DOHH2 (cell line): ENCODE measurements around the gene THEM4.
A peak's percentile ranks its signal among the peaks of the same experiment; 100 is the strongest.

Experiments
- H3F3A ChIP-seq: fragments of 200-600 bp; sonication (generic), shearing (Covaris generic); 2 replicates; pipeline ENCODE4 v1.6.0; 2016; ENCODE audit warnings: antibody characterized with exemption, mild to moderate bottlenecking; ENCODE audit not compliant: control insufficient read depth, insufficient read depth
- H3K27ac ChIP-seq: fragments of 200-600 bp; sonication (generic); 2 replicates; pipeline ENCODE4 v1.5.1; 2014; ENCODE audit warnings: low read depth, mild to moderate bottlenecking, low read length, moderate library complexity
- H3K27me3 ChIP-seq: fragments of 200-600 bp; sonication (generic); 2 replicates; pipeline ENCODE4 v1.6.1; 2014; ENCODE audit warnings: mild to moderate bottlenecking, low read length, mixed read lengths; ENCODE audit not compliant: control insufficient read depth
- H3K36me3 ChIP-seq: fragments of 200-600 bp; sonication (generic); 2 replicates; pipeline ENCODE4 v1.6.1; 2014; ENCODE audit warnings: mild to moderate bottlenecking, low read length, moderate library complexity, mixed read lengths; ENCODE audit not compliant: control insufficient read depth
- H3K4me1 ChIP-seq: fragments of 200-600 bp; sonication (generic); 2 replicates; pipeline ENCODE4 v1.6.1; 2014; ENCODE audit warnings: mild to moderate bottlenecking, low read length, mixed read lengths; ENCODE audit not compliant: control insufficient read depth
- H3K4me2 ChIP-seq: fragments of 200-600 bp; sonication (generic); 2 replicates; pipeline ENCODE4 v1.6.0; 2014; ENCODE audit warnings: mild to moderate bottlenecking, low read length, moderate library complexity
- H3K4me3 ChIP-seq: fragments of 200-600 bp; sonication (generic); 2 replicates; pipeline ENCODE4 v1.5.1; 2014; ENCODE audit warnings: mild to moderate bottlenecking, low read length, mixed read lengths
- H3K79me2 ChIP-seq: fragments of 200-600 bp; sonication (generic); 2 replicates; pipeline ENCODE4 v1.6.1; 2014; ENCODE audit warnings: mild to moderate bottlenecking, low read length, mixed read lengths; ENCODE audit not compliant: control insufficient read depth
- H3K9me2 ChIP-seq: fragments of 200-600 bp; sonication (generic); replicated peaks from 2 replicates; pipeline ENCODE4 v1.6.1; 2014; ENCODE audit warnings: mild to moderate bottlenecking, low read length, mixed read lengths; ENCODE audit not compliant: control insufficient read depth
- H3K9me3 ChIP-seq: fragments of 200-600 bp; sonication (generic); 2 replicates; pipeline ENCODE4 v1.6.1; 2014; ENCODE audit warnings: antibody characterized with exemption, low read length, mixed read lengths; ENCODE audit not compliant: control insufficient read depth, insufficient read depth
- H4K20me1 ChIP-seq: fragments of 200-600 bp; sonication (generic); 2 replicates; pipeline ENCODE4 v1.6.0; 2014; ENCODE audit warnings: low read depth, mild to moderate bottlenecking, antibody characterized with exemption, low read length, moderate library complexity; ENCODE audit not compliant: control insufficient read depth, insufficient read depth
- CTCF ChIP-seq: fragments of 200-600 bp; sonication (generic); IDR thresholded peaks from one replicate; pipeline ENCODE4 v1.5.1; 2014; ENCODE audit warnings: antibody characterized with exemption, mild to moderate bottlenecking, low read depth, low read length; ENCODE audit not compliant: poor library complexity, severe bottlenecking
- EZH2phosphoT487 ChIP-seq: fragments of 200-600 bp; sonication (generic); IDR thresholded peaks from 2 replicates; pipeline ENCODE4 v1.6.1; 2017; ENCODE audit warnings: borderline replicate concordance, mild to moderate bottlenecking, antibody characterized with exemption, low read length, moderate library complexity, mixed read lengths

Gene THEM4

DNA sequence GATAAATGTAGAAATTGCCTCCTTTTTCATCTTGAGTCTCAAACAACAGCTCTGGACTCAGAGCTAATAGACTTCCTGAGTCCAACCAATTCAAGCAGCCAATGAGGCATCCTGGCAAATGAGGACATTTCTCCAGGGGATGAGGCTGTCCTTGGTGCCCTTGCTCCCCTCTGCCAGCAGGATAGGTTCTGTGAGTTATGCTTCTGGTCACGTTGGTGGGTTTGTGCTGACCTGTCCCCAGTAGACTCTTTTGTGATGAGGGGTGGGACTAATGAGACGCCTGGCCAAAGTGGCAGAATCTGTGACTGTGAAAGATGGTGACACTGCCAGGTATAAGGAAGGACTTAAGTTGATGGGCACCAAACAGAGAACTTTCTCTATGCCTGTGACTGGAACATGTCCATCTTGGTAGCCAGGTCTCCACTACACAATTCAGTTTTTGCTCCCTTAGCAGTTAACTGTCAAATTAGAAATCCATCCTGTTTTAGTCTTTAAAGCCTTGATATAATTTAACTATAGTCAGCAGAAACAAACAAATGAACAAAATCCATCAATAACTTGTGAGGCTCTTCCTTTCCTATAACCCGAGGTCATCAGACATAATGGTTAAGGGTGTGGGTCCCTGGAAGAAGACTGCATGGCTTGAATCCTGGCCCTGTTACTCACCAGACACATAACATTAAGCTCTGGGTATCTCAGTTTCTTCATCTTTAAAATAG, 35.7 kb upstream of the THEM4 start:
- Histone ChIP-seq H3K4me1 (peaks cover 80% of the 10 kb centered on the region), H3K36me3 (no peaks in the 10 kb centered on the region), H3K4me3 (peak overlapping the region; percentile 14), H3K27ac (no peak overlapping the region; the same call in 1 of the 2 replicates), H3K79me2 (no peaks in the 10 kb centered on the region), H3K9me2 (no peaks in the 10 kb centered on the region), H3K27me3 (no peaks in the 10 kb centered on the region), H3F3A (no peaks in the 10 kb centered on the region), H4K20me1 (no peaks in the 10 kb centered on the region), H3K9me3 (no peaks in the 10 kb centered on the region), H3K4me2 (peak overlapping the region; percentile 49)
- TF ChIP-seq CTCF: no peak
- TF ChIP-seq EZH2phosphoT487: no peak

DNA sequence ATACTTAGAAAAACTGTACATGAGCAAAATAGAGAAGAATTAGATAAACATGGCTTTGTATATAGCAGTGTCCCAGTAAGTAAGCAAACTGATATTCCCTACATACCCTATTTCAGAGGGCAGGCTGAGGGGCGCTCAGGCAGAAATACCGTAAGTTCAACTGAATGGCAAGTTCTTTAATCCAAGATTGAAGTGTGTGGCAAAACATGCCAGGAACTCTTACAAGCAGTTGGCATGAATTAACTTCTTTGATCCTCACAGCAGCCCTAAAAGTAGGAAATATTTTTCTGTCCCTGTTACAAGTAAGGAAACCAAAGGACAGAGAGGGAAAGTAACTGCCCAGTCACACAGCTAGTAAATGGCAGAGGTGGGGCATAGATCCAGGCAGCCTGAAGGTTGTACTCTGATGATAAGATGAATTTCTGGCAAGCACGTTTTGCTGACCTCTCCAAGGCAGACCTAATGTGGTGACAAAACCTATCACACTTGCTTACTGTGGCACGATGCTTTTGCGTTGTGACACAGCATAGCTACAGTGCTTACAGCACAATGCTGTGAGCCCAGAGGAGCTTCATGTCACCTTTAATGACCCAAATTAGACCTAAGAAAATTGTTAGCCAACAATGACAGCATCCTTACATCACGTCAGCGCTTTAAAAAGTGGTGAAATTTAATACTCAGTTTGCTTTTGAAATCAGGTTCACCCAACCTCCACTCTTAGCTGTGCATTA, 35.0 kb upstream of the THEM4 start:
- peaks cover 79% of the 10 kb centered on the region for H3K4me1 ChIP-seq
- TF ChIP-seq EZH2phosphoT487: no peak
- no peak for TF ChIP-seq CTCF
- no peaks in the 10 kb centered on the region for H3K27me3 ChIP-seq
- no peak overlapping the region; the same call in 1 of the 2 replicates for H3K4me2 ChIP-seq
- no peaks in the 10 kb centered on the region for H3F3A ChIP-seq
- no peaks in the 10 kb centered on the region for H3K36me3 ChIP-seq
- no peaks in the 10 kb centered on the region for H3K9me3 ChIP-seq
- H3K79me2 ChIP-seq: no peaks in the 10 kb centered on the region
- H3K4me3 ChIP-seq: no peak overlapping the region
- no peaks in the 10 kb centered on the region for H4K20me1 ChIP-seq
- no peaks in the 10 kb centered on the region for H3K9me2 ChIP-seq
- no peak overlapping the region for H3K27ac ChIP-seq

DNA sequence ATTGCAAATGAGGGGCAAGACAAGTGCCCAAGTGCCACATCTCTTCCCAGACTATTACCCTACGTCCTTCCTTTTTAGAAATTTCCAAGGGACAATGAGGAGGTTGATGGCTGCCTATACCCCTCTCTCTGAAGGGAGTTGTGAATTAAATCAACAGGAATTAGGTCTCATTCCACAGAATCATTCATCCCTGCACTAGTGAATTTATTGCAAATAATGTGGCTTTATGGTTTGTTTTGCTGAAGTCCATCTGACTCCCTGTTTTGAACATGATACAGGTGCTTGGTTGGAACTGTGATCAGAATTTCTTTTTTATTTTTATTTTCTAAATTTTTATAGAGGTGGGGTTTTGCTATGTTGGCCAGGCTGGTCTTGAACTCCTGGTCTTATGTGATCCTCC, 34.3 kb upstream of the THEM4 start:
- H3K79me2 ChIP-seq: no peaks in the 10 kb centered on the region
- H3K9me2 ChIP-seq: no peaks in the 10 kb centered on the region
- H3K27me3 ChIP-seq: no peaks in the 10 kb centered on the region
- H3K4me3 ChIP-seq: no peak overlapping the region
- peaks cover 82% of the 10 kb centered on the region for H3K4me1 ChIP-seq
- TF ChIP-seq EZH2phosphoT487 (no peak), CTCF (no peak)
- no peaks in the 10 kb centered on the region for H3K36me3 ChIP-seq
- no peaks in the 10 kb centered on the region for H4K20me1 ChIP-seq
- H3K4me2 ChIP-seq: peak overlapping the region; percentile 37
- H3K27ac ChIP-seq: no peak overlapping the region
- no peaks in the 10 kb centered on the region for H3F3A ChIP-seq
- H3K9me3 ChIP-seq: no peaks in the 10 kb centered on the region
